Heart left ventricle (tissue), 13 donors: ENCODE measurements around the gene LRRC63.

ENCODE experiments used
- POLR2A ChIP-seq, 2 donors: fragments of 450-650 bp; IDR thresholded peaks; one replicate each; pipeline ENCODE4 v1.6.1; 2017; ENCODE audit warnings: antibody characterized with exemption in 2 of 2, mild to moderate bottlenecking in 2 of 2, moderate library complexity in 2 of 2
- TF ChIP-seq, protein P1 (sequence below), 12 donors: fragments of 200-600 bp; sonication (generic) in 4 of 12; IDR thresholded peaks; one replicate each; pipeline versions ENCODE4 v1.5.0 to v1.8.0; 2018 to 2022; ENCODE audit warnings: antibody characterized with exemption in 12 of 12, mild to moderate bottlenecking in 5 of 12
- donor health status: ischemic (EF 13 %, LVEDD 7.1; RV severe dilation, severe dysfunction).
- donor health status: DM: no; HTN: yes; CAD: no.
- donor health status: DM: no; HTN: no; CAD: no.
- donor health status: ischemic (EF 25% LVEDD 6.9; RV normal size, moderate dysfunction).
- donor health status: ischemic (EF 25% LVEDD 5.7; RV mildly dilated, moderate dysfunction).
- donor health status: ischemic (EF 35%, LVEDD 5.7; RV mildly dilated, moderate dysfunction).
- donor health status: nonischemic (EF 11% LVEDD 7.7; RV severe dilation, severe dysfunction).
- donor health status: DM: yes; HTN: yes; CAD: no.
- donor health status: PGD.
- donor health status: ischemic (EF 29% LVEDD 5.4; RV normal size, mild dysfunction).
- donor health status: nonischemic (EF 23%, LVEDD 6.1; RV moderate dilation, normal function).

DNA sequence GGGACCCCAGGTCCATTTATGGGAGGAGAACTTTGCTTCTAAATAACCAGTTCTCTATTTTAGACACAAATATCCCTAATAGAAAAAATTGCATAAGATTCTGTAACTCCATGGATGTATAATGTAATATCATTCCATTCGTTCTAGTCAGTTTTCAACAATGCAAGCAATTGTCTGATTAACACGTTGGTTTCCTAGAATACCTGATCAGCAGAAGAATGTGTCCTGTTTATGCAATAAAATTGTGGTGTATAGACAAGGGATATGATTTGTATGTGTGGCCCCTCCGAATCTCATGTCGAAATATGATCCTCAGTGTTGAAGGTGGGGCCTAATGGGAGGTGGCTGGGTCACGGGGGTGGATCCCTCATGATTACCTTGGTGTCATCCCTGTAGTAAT lies 113.2 kb downstream of the LRRC63 start:
- TF ChIP-seq, protein P1, sequence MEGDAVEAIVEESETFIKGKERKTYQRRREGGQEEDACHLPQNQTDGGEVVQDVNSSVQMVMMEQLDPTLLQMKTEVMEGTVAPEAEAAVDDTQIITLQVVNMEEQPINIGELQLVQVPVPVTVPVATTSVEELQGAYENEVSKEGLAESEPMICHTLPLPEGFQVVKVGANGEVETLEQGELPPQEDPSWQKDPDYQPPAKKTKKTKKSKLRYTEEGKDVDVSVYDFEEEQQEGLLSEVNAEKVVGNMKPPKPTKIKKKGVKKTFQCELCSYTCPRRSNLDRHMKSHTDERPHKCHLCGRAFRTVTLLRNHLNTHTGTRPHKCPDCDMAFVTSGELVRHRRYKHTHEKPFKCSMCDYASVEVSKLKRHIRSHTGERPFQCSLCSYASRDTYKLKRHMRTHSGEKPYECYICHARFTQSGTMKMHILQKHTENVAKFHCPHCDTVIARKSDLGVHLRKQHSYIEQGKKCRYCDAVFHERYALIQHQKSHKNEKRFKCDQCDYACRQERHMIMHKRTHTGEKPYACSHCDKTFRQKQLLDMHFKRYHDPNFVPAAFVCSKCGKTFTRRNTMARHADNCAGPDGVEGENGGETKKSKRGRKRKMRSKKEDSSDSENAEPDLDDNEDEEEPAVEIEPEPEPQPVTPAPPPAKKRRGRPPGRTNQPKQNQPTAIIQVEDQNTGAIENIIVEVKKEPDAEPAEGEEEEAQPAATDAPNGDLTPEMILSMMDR (IDR thresholded peaks at IDR 0.05): no peak
- TF ChIP-seq POLR2A (IDR thresholded peaks at IDR 0.05): no peak
